HepG2 (cell line): ENCODE measurements around the gene COQ10B. TPM values are rescaled to one million over a fixed set of nuclear protein-coding genes. Genes with fewer than 3 reads are reported as not detected.

Experiments used
- DMAP1 ChIP-seq: IDR thresholded peaks from 2 replicates; pipeline ENCODE4 v1.6.1; 2016
- DNMT1 ChIP-seq: sonication (generic); formaldehyde crosslinking; IDR thresholded peaks from 2 replicates; pipeline ENCODE4 v1.5.1; 2020; ENCODE audit warnings: mild to moderate bottlenecking, missing genetic modification reagents
- GATA4 ChIP-seq: sonication (generic); IDR thresholded peaks from 2 replicates; pipeline ENCODE4 v1.6.1; 2016; ENCODE audit warnings: antibody characterized with exemption, low read depth, borderline replicate concordance
- PCBP2 ChIP-seq: fragments of 200-400 bp; formaldehyde crosslinking; optimal IDR thresholded peaks from 2 replicates; pipeline ENCODE3; 2018; ENCODE audit warnings: low read length, low read depth; ENCODE audit not compliant: poor library complexity, severe bottlenecking
- RXRB ChIP-seq: IDR thresholded peaks from 2 replicates; pipeline ENCODE4 v1.6.1; 2016; ENCODE audit warnings: borderline replicate concordance, missing genetic modification reagents, missing compliant biosample characterization
- ZNF225 ChIP-seq: sonication (generic); formaldehyde crosslinking; IDR thresholded peaks from 2 replicates; pipeline ENCODE4 v1.4.0; 2020; ENCODE audit warnings: mild to moderate bottlenecking, missing genetic modification reagents
- ZNF333 ChIP-seq: sonication (generic); formaldehyde crosslinking; IDR thresholded peaks from 2 replicates; pipeline ENCODE4 v1.4.0; 2020; ENCODE audit warnings: mild to moderate bottlenecking, missing genetic modification reagents, borderline replicate concordance
- ZNF468 ChIP-seq: sonication (generic); formaldehyde crosslinking; IDR thresholded peaks from 2 replicates; pipeline ENCODE4 v1.8.0; 2022; ENCODE audit warnings: mild to moderate bottlenecking, moderate library complexity, missing genetic modification reagents
- ZNF841 ChIP-seq: sonication (generic); formaldehyde crosslinking; IDR thresholded peaks from 2 replicates; pipeline ENCODE4 v1.8.1; 2023; ENCODE audit warnings: missing genetic modification reagents, borderline replicate concordance
- ZNF883 ChIP-seq: sonication (generic); formaldehyde crosslinking; IDR thresholded peaks from 2 replicates; pipeline ENCODE4 v1.5.1; 2020; ENCODE audit warnings: mild to moderate bottlenecking, missing genetic modification reagents; ENCODE audit errors: not compliant biosample characterization
- polyA plus RNA-seq, 8 experiments: library from polyadenylated mRNA; depleted of rRNA in 3 of 8; stranded (reverse) in 7 of 8; unstranded in 1 of 8; fragments of >200 nt; fragmentation: Illumina TruSeq in 4 of 8; extraction: Trizol in 4 of 8; gene quantifications; 2 replicates each; pipeline versions ENCODE4 v1.2.1 to v1.2.3, GENCODE V29; 2011 to 2016; ENCODE audit warnings: low read depth in 4 of 8, missing spikeins in 1 of 8, mixed read lengths in 1 of 8; ENCODE audit not compliant: insufficient read depth in 1 of 8
- total RNA-seq, 5 experiments: library from RNA; depleted of rRNA; stranded (reverse); fragments of >200 nt; fragmentation: Illumina TruSeq; extraction: Trizol; gene quantifications; 2 replicates each; pipeline ENCODE4 v1.2.3, GENCODE V29; 2016; ENCODE audit warnings: low read depth in 1 of 5
- TF ChIP-seq, protein P1 (sequence below): sonication (generic); formaldehyde crosslinking; IDR thresholded peaks from 2 replicates; pipeline ENCODE4 v1.5.0; 2020; ENCODE audit warnings: mild to moderate bottlenecking, missing genetic modification reagents, borderline replicate concordance
- TF ChIP-seq, protein P2 (sequence below): sonication (generic); formaldehyde crosslinking; IDR thresholded peaks from 2 replicates; pipeline ENCODE4 v1.4.0; 2020; ENCODE audit warnings: missing genetic modification reagents, low read depth, mild to moderate bottlenecking, borderline replicate concordance
- TF ChIP-seq, protein P3 (sequence below): fragments of 450-650 bp; IDR thresholded peaks from 2 replicates; pipeline ENCODE4 v1.6.1; 2016
- TF ChIP-seq, protein P4 (sequence below): IDR thresholded peaks from 2 replicates; pipeline ENCODE4 v1.6.1; 2016

Gene COQ10B
- total and polyA plus RNA-seq, 2 of the 13 experiments (the other 11 are each of a cell fraction or from before 2014, with no cell fraction given): 4.6 to 34.9 TPM

DNA sequence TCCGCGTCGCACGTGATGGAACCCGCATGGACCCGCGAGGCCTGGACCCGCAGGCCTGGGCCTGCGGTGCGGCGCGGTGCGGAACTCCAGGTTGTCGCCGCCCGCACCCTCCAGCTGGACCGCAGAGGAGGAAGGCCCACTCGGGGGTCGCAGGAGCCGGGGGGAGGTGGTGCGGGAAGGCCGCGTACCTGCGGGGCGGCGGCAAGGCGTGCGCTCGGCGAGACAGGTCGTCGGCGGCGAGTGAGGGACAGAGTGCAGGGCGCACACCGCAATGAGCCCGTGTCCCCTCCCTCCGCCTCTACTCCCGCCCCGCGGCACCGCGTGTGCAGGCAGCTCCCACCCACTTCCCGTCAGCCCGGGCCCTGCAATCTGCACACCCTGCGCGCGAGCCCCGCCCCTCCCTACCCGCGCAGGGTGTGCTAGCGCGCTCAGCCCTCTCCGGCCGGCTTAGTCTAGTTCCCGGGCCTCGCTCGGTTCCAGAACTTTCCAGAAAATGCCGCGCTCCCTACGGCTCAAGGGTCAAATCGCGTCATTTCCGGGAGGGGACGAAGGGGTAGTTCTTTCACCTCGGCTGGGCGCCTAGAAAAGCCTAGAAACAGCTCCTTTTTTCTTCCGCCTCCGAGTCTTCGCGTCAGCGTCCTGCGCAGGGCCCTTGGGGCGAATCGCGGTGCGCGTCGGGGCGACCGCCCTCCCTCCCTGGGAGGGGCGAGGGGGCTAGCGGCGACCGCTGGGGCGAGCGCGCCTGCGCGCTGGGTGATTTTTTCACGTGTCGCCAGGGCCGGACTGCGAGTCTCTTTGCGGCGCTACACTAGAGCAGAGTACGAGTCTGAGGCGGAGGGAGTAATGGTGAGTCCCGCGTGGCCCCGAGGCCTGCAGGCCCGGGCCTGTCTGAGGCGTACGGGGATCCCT lies 46.5 kb downstream of the COQ10B start, which contains the start of the genes HSPD1 and HSPE1 (continued):
- TF ChIP-seq GATA4: peak; percentile 49; the same call in 1 of the 2 replicates
- TF ChIP-seq, protein P1, sequence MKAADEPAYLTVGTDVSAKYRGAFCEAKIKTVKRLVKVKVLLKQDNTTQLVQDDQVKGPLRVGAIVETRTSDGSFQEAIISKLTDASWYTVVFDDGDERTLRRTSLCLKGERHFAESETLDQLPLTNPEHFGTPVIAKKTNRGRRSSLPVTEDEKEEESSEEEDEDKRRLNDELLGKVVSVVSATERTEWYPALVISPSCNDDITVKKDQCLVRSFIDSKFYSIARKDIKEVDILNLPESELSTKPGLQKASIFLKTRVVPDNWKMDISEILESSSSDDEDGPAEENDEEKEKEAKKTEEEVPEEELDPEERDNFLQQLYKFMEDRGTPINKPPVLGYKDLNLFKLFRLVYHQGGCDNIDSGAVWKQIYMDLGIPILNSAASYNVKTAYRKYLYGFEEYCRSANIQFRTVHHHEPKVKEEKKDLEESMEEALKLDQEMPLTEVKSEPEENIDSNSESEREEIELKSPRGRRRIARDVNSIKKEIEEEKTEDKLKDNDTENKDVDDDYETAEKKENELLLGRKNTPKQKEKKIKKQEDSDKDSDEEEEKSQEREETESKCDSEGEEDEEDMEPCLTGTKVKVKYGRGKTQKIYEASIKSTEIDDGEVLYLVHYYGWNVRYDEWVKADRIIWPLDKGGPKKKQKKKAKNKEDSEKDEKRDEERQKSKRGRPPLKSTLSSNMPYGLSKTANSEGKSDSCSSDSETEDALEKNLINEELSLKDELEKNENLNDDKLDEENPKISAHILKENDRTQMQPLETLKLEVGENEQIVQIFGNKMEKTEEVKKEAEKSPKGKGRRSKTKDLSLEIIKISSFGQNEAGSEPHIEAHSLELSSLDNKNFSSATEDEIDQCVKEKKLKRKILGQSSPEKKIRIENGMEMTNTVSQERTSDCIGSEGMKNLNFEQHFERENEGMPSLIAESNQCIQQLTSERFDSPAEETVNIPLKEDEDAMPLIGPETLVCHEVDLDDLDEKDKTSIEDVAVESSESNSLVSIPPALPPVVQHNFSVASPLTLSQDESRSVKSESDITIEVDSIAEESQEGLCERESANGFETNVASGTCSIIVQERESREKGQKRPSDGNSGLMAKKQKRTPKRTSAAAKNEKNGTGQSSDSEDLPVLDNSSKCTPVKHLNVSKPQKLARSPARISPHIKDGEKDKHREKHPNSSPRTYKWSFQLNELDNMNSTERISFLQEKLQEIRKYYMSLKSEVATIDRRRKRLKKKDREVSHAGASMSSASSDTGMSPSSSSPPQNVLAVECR (CRISPR knock-in tag): peak; percentile 95
- TF ChIP-seq ZNF883: peak; percentile 84
- peak; percentile 66 for TF ChIP-seq RXRB (CRISPR knock-in tag)
- TF ChIP-seq DNMT1 (CRISPR knock-in tag): peak; percentile 99
- TF ChIP-seq ZNF468 (CRISPR knock-in tag): peak; percentile 63
- TF ChIP-seq ZNF841 (CRISPR knock-in tag): peak; percentile 95; the same call in 1 of the 2 replicates
- TF ChIP-seq, protein P2, sequence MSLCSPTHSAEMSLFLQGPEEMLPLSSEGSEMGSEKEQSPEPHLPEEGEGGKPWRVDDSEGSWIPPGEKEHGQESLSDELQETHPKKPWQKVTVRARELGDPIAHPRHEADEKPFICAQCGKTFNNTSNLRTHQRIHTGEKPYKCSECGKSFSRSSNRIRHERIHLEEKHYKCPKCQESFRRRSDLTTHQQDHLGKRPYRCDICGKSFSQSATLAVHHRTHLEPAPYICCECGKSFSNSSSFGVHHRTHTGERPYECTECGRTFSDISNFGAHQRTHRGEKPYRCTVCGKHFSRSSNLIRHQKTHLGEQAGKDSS (CRISPR knock-in tag): peak; percentile 92; the same call in 1 of the 2 replicates
- TF ChIP-seq DMAP1 (CRISPR knock-in tag): peak; percentile 99
- TF ChIP-seq, protein P3, sequence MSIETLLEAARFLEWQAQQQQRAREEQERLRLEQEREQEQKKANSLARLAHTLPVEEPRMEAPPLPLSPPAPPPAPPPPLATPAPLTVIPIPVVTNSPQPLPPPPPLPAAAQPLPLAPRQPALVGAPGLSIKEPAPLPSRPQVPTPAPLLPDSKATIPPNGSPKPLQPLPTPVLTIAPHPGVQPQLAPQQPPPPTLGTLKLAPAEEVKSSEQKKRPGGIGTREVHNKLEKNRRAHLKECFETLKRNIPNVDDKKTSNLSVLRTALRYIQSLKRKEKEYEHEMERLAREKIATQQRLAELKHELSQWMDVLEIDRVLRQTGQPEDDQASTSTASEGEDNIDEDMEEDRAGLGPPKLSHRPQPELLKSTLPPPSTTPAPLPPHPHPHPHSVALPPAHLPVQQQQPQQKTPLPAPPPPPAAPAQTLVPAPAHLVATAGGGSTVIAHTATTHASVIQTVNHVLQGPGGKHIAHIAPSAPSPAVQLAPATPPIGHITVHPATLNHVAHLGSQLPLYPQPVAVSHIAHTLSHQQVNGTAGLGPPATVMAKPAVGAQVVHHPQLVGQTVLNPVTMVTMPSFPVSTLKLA: peak; percentile 91
- TF ChIP-seq, protein P4, sequence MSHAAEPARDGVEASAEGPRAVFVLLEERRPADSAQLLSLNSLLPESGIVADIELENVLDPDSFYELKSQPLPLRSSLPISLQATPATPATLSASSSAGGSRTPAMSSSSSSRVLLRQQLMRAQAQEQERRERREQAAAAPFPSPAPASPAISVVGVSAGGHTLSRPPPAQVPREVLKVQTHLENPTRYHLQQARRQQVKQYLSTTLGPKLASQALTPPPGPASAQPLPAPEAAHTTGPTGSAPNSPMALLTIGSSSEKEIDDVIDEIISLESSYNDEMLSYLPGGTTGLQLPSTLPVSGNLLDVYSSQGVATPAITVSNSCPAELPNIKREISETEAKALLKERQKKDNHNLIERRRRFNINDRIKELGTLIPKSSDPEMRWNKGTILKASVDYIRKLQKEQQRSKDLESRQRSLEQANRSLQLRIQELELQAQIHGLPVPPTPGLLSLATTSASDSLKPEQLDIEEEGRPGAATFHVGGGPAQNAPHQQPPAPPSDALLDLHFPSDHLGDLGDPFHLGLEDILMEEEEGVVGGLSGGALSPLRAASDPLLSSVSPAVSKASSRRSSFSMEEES (CRISPR knock-in tag): peak; percentile 85
- TF ChIP-seq ZNF225 (CRISPR knock-in tag): peak; percentile 96
- TF ChIP-seq PCBP2: peak; percentile 45
- TF ChIP-seq ZNF333: peak; percentile 98
